ENCODE measurements around the gene DHX29. TPM values are rescaled to one million over a fixed set of nuclear protein-coding genes. Genes with fewer than 3 reads are reported as not detected.

The DHX29 gene
- total RNA-seq, 4 donors from 2014 or later: 31.8 to 43.3 (median 35.9) TPM

- TF ChIP-seq EP300 (IDR thresholded peaks at IDR 0.05) (no peak), POLR2AphosphoS5 (IDR thresholded peaks at IDR 0.05) (no peak), CTCF (IDR thresholded peaks at IDR 0.05) (no peak), POLR2A (IDR thresholded peaks at IDR 0.05) (no peak)
- no peak for ATAC-seq
- WGBS, 2 donors (ENCODE audit: low coverage in 1 of 2): 91% methylated on average over 3 of the region's 3 CpGs; no CpG with 5 or more reads in 1 of the 2 donors
Observed at GRCh38 chr5:55258339-55258738, 49.2 kb downstream of the DHX29 start.

GRCh38 chr5:55254802-55255201, 52.7 kb downstream of the DHX29 start:
- Histone ChIP-seq H3K9me3 (no peaks in the 10 kb centered on the region), H3K27ac (no peak overlapping the region), H3K36me3 (peaks cover 3 to 64% of the 10 kb centered on the region in 2 donors), H3K4me1 (no peaks in the 10 kb centered on the region), H3K4me3 (no peak overlapping the region), H3K27me3 (no peaks in the 10 kb centered on the region)
- ATAC-seq: no peak
- 90 to 100% methylated on average over 4 of the region's 4 CpGs for WGBS, 2 donors (ENCODE audit: low coverage in 1 of 2)
- TF ChIP-seq POLR2AphosphoS5 (IDR thresholded peaks at IDR 0.05) (no peak), POLR2A (IDR thresholded peaks at IDR 0.05) (no peak), EP300 (IDR thresholded peaks at IDR 0.05) (no peak), CTCF (IDR thresholded peaks at IDR 0.05) (no peak)

More at GRCh38 chr5:55258339-55258738, 49.2 kb downstream of the DHX29 start:
- H3K4me3 ChIP-seq: no peak overlapping the region
- no peaks in the 10 kb centered on the region for H3K9me3 ChIP-seq
- H3K27ac ChIP-seq: no peak overlapping the region
- no peaks in the 10 kb centered on the region for H3K4me1 ChIP-seq
- peaks cover 11 to 99% of the 10 kb centered on the region in 2 donors for H3K36me3 ChIP-seq
- no peaks in the 10 kb centered on the region for H3K27me3 ChIP-seq

DNA sequence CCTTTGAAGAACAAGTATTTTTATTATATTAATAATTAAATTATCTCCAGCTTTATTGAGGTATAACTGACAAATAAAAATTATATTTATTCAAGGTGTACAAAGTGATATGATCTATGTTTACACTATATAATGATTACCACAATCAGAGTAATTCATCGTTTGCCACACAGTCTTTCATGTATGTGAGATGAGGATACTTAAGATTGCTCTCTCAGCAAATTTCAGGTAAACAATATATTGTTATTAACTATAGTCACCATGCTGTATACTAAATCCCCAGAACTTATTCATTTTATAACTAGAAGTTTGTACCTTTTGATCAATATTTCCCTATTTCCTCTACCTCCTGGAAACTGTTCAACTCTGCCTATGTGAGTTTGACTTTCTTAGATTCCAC, 57.4 kb downstream of the DHX29 start:
- peaks cover 0 to 16% of the 10 kb centered on the region in 2 donors for H3K36me3 ChIP-seq
- no peaks in the 10 kb centered on the region for H3K27me3 ChIP-seq
- peaks cover 0 to 22% (median 0%) of the 10 kb centered on the region in 3 donors for H3K9me3 ChIP-seq
- no peak overlapping the region for H3K4me3 ChIP-seq
- ATAC-seq: no peak
- no peak overlapping the region for H3K27ac ChIP-seq
- no peaks in the 10 kb centered on the region for H3K4me1 ChIP-seq
- no peak for TF ChIP-seq POLR2A (IDR thresholded peaks at IDR 0.05)
- TF ChIP-seq EP300 (IDR thresholded peaks at IDR 0.05): no peak
- no peak for TF ChIP-seq CTCF (IDR thresholded peaks at IDR 0.05)
- no peak for TF ChIP-seq POLR2AphosphoS5 (IDR thresholded peaks at IDR 0.05)
- 78 to 82% methylated on average over 1 of the region's 1 CpG for WGBS, 2 donors (ENCODE audit: low coverage in 1 of 2)

DNA sequence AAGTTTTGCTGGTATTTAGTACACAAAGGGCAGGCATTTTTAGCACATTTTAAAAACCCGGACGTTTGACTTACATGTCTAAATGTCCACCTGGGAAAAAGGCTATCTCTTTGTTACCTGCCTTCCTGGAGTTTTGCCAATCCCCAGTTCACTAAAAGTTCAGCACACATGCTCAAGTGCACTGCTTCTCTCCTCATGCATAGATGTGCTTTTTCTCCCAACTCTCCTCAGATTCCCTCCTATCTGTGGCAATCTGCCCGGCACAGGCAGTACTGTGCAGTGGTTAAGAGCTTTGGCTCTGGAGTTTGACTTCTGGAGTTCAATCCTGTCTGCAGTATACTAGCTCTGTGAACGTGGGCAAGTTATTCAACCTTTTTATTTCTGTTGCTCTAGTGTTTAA, 65.7 kb downstream of the DHX29 start:
- H3K9me3 ChIP-seq: no peaks in the 10 kb centered on the region
- WGBS, 2 donors (ENCODE audit: low coverage in 1 of 2): 41 to 44% methylated on average over 4 of the region's 4 CpGs
- peaks cover 57% of the 10 kb centered on the region for H3K27me3 ChIP-seq
- TF ChIP-seq CTCF (IDR thresholded peaks at IDR 0.05) (no peak), POLR2AphosphoS5 (IDR thresholded peaks at IDR 0.05) (no peak), POLR2A (IDR thresholded peaks at IDR 0.05) (no peak), EP300 (IDR thresholded peaks at IDR 0.05) (no peak)
- no peak for ATAC-seq
- no peak overlapping the region for H3K27ac ChIP-seq
- H3K4me3 ChIP-seq: no peak overlapping the region
- H3K36me3 ChIP-seq: no peaks in the 10 kb centered on the region
- H3K4me1 ChIP-seq: no peaks in the 10 kb centered on the region

DNA sequence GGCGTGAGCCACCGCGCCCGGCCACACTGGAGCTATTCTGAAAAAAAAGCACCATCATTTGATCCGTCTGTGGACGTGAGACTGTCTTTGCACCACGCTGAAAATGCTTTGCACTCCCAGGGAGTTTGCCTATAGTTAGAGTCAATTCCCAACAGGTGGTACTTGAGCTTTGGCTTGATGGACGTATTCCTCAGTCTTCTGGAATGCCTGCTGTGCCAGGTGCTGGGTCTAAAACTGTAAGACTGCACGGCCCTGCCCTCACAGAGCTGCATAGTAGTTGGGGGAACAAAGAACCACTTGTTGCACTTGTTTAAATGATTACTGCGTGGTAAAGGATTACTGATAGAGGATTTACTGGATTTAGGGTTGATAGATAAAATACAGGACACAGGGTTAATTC, 70.7 kb downstream of the DHX29 start:
- 78 to 80% methylated on average over 1 to 10 of the region's 10 CpGs for WGBS, 2 donors (ENCODE audit: low coverage in 1 of 2)
- Histone ChIP-seq H3K27me3 (peaks cover 88% of the 10 kb centered on the region), H3K9me3 (no peaks in the 10 kb centered on the region), H3K36me3 (no peaks in the 10 kb centered on the region), H3K27ac (no peak overlapping the region), H3K4me1 (peaks cover 0 to 30% (median 25%) of the 10 kb centered on the region in 3 donors), H3K4me3 (no peak overlapping the region)
- TF ChIP-seq POLR2A (IDR thresholded peaks at IDR 0.05) (no peak), EP300 (IDR thresholded peaks at IDR 0.05) (no peak), CTCF (IDR thresholded peaks at IDR 0.05) (no peak), POLR2AphosphoS5 (IDR thresholded peaks at IDR 0.05) (no peak)
- no peak for ATAC-seq

Data from gastroesophageal sphincter (tissue), 4 donors.